Colonic mucosa (tissue), 4 donors: ENCODE results near the gene TCP11. TPM values are rescaled to one million over a fixed set of nuclear protein-coding genes. Genes with fewer than 3 reads are reported as not detected.
"Not testable (repeated sequence)": the region's sequence is repeated elsewhere in the genome, so short reads cannot be mapped to it uniquely, and the experiment has no call there.

Source experiments
- DNase-seq: peaks from one replicate; pipeline ENCODE4 v3.0.0-alpha.2; 2020
- H3K27ac ChIP-seq: fragments of 200-600 bp; one replicate; pipeline ENCODE4 v1.8.0; 2021
- H3K27me3 ChIP-seq: fragments of 200-600 bp; one replicate; pipeline ENCODE4 v1.8.0; 2021
- H3K36me3 ChIP-seq: fragments of 200-600 bp; one replicate; pipeline ENCODE4 v1.8.0; 2021
- H3K4me1 ChIP-seq: fragments of 200-600 bp; one replicate; pipeline ENCODE4 v1.8.0; 2021; ENCODE audit warnings: mild to moderate bottlenecking
- H3K4me3 ChIP-seq: fragments of 200-600 bp; one replicate; pipeline ENCODE4 v1.8.0; 2021
- H3K9ac ChIP-seq, 2 donors: one replicate each; pipeline ENCODE4 v1.7.0; 2013; ENCODE audit warnings: control low read depth in 2 of 2, low read depth in 2 of 2, low read length in 2 of 2
- H3K9me3 ChIP-seq: fragments of 200-600 bp; one replicate; pipeline ENCODE4 v1.8.0; 2021
- CTCF ChIP-seq: fragments of 200-600 bp; IDR thresholded peaks from one replicate; pipeline ENCODE4 v1.8.0; 2022; ENCODE audit warnings: antibody characterized with exemption, mild to moderate bottlenecking
- intact Hi-C: fragments of 100-400 bp; cut with DNase I; formaldehyde crosslinking; loops from one replicate; pipeline ENCODE4 v1.14.1; 2022
- total RNA-seq, 2 donors: library from RNA; stranded (reverse); fragmentation: NEBNext Ultra II Directional in 1 of 2; extraction: Animal tissue kit (Norgen Biotek cat#: 25700) in 1 of 2; gene quantifications; one replicate each; pipeline ENCODE4 v1.2.1, GENCODE V29; 2021
- donor health status: healthy.
- donor health status: DM: no; HTN: no; CAD: no.
- donor health status: DM: no; HTN: no; CAD: no.

Gene TCP11
- total RNA-seq, 2 donors from 2014 or later: not detected

- Histone ChIP-seq H3K36me3 (no peaks in the 10 kb centered on the region), H3K27me3 (no peaks in the 10 kb centered on the region), H3K4me1 (no peaks in the 10 kb centered on the region), H3K27ac (no peak overlapping the region), H3K4me3 (no peak overlapping the region), H3K9ac (no peak overlapping the region), H3K9me3 (no peaks in the 10 kb centered on the region)
- intact Hi-C loops: no loop called here
- no peak for DNase-seq
- no peak for TF ChIP-seq CTCF
These were observed 13.1 kb downstream of the TCP11 start for GRCh38 chr6:35128042-35128441.

GRCh38 chr6:35124356-35124755 is 16.8 kb downstream of the TCP11 start:
- H3K4me3 ChIP-seq: no peak overlapping the region
- TF ChIP-seq CTCF: no peak
- H3K27me3 ChIP-seq: no peaks in the 10 kb centered on the region
- no peaks in the 10 kb centered on the region for H3K9me3 ChIP-seq
- H3K27ac ChIP-seq: no peak overlapping the region
- no peak for DNase-seq
- no peaks in the 10 kb centered on the region for H3K36me3 ChIP-seq
- intact Hi-C loops: no loop called here
- no peaks in the 10 kb centered on the region for H3K4me1 ChIP-seq
- H3K9ac ChIP-seq: no peak overlapping the region

DNA sequence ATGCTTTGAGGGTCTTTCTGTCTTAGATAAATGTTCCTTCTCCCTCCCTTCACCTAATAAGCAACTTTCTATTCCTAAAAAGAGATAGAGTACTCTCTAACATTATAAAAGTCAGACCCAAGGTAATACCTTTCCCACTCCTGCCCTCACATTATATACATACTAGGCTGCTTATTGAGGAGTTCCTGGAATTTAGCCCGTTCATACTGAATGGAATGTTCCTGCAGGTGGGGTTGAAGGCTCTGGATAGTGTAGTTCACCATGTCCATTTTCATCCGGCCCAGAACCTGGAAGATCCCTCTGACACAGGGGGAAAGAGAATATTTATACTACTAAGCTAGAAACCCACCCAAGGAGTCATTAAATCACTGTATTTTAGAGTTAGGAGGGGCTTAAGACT is 20.4 kb downstream of the TCP11 start:
- H3K9ac ChIP-seq: no peak overlapping the region
- TF ChIP-seq CTCF: no peak
- intact Hi-C loops: no loop called here
- H3K4me1 ChIP-seq: no peaks in the 10 kb centered on the region
- no peak overlapping the region for H3K27ac ChIP-seq
- H3K36me3 ChIP-seq: no peaks in the 10 kb centered on the region
- no peak overlapping the region for H3K4me3 ChIP-seq
- no peaks in the 10 kb centered on the region for H3K27me3 ChIP-seq
- H3K9me3 ChIP-seq: no peaks in the 10 kb centered on the region
- DNase-seq: no peak

DNA sequence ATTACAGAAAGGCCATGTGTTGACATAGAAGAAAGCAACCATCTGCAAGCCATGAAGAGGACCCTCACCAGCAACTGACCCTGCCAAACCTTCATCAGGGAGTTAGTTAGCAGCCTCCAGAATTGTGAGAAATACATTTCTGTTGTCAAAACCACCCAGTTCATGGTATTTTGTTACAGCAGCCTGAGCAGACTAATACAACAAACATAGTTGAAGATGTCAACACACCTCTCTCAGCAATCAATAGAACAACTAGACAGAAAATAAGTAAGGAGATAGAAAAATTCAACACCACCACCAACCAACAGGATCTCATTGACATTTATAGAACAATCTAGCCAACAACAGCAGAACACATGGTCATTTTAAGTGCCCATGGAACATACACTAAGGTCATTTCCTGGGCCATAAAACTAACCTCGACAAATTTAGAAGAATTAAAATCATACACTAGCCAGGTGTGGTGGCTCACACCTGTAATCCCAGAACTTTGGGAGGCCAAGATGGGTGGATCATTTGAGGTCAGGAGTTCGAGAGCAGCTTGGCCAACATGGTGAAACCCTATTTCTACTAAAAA is 32.7 kb downstream of the TCP11 start:
- peak overlapping the region; percentile 55 for H3K27ac ChIP-seq
- no peak for TF ChIP-seq CTCF
- no peak for DNase-seq
- no peak overlapping the region for H3K9ac ChIP-seq
- H3K4me1 ChIP-seq: no peaks in the 10 kb centered on the region
- no peak overlapping the region for H3K4me3 ChIP-seq
- no peaks in the 10 kb centered on the region for H3K9me3 ChIP-seq
- no peaks in the 10 kb centered on the region for H3K27me3 ChIP-seq
- H3K36me3 ChIP-seq: no peaks in the 10 kb centered on the region
- intact Hi-C loops: no loop called here

DNA sequence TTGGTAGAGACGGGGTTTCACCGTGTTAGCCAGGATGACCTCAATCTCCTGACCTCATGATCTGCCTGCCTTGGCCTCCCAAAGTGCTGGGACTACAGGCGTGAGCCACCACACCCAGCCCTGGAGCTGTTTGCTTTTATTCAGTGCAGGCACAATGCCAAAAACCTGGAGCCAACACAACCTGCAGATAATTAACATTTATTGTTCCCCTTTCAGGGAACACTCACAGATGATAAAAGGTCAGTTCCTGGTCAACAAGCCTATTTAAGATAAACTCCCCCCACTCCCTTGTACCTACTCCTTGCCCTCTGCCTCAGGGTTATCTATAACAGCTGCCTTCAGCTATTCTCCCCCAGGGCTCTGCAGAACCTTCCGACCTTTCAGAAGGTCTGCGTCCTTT is 33.4 kb downstream of the TCP11 start:
- H3K9me3 ChIP-seq, H3K9ac ChIP-seq, intact Hi-C loops, H3K27me3 ChIP-seq, H3K36me3 ChIP-seq, H3K4me3 ChIP-seq, H3K4me1 ChIP-seq: not testable (repeated sequence)
- peak; percentile 80 for DNase-seq
- H3K27ac ChIP-seq: peak overlapping the region; percentile 55

GRCh38 chr6:35107208-35107607 is 33.9 kb downstream of the TCP11 start:
- H3K4me1 ChIP-seq, H3K36me3 ChIP-seq, DNase-seq, intact Hi-C loops, H3K27ac ChIP-seq, H3K4me3 ChIP-seq, H3K27me3 ChIP-seq, H3K9ac ChIP-seq, H3K9me3 ChIP-seq: not testable (repeated sequence)

GRCh38 chr6:35106061-35106460 is 35.1 kb downstream of the TCP11 start:
- H3K27ac ChIP-seq, H3K9ac ChIP-seq, H3K36me3 ChIP-seq, H3K27me3 ChIP-seq, H3K9me3 ChIP-seq, intact Hi-C loops, H3K4me1 ChIP-seq, H3K4me3 ChIP-seq, DNase-seq: not testable (repeated sequence)
